ENCODE data around the gene AFF3.

GRCh38 chr2:100072503-100072902 lies 69.9 kb downstream of the AFF3 start:
- TF ChIP-seq, protein P1, sequence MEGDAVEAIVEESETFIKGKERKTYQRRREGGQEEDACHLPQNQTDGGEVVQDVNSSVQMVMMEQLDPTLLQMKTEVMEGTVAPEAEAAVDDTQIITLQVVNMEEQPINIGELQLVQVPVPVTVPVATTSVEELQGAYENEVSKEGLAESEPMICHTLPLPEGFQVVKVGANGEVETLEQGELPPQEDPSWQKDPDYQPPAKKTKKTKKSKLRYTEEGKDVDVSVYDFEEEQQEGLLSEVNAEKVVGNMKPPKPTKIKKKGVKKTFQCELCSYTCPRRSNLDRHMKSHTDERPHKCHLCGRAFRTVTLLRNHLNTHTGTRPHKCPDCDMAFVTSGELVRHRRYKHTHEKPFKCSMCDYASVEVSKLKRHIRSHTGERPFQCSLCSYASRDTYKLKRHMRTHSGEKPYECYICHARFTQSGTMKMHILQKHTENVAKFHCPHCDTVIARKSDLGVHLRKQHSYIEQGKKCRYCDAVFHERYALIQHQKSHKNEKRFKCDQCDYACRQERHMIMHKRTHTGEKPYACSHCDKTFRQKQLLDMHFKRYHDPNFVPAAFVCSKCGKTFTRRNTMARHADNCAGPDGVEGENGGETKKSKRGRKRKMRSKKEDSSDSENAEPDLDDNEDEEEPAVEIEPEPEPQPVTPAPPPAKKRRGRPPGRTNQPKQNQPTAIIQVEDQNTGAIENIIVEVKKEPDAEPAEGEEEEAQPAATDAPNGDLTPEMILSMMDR (IDR thresholded peaks at IDR 0.05 in 2 of 3, conservative IDR thresholded peaks at IDR 0.05 in 1 of 3; ENCODE audit: borderline replicate concordance in 1 of 3, insufficient read depth in 1 of 3, low read depth in 2 of 3, low read length in 2 of 3): no peak
- TF ChIP-seq POLR2AphosphoS5 (IDR thresholded peaks at IDR 0.05; ENCODE audit: low read depth, low read length) (no peak), EGR1 (IDR thresholded peaks at IDR 0.05; ENCODE audit: low read depth) (no peak), POLR2A (IDR thresholded peaks at IDR 0.05; ENCODE audit: borderline replicate concordance, extremely low read depth, insufficient read depth, insufficient read length) (no peak), CEBPB (IDR thresholded peaks at IDR 0.05; ENCODE audit: low read depth) (no peak), YY1 (IDR thresholded peaks at IDR 0.05; ENCODE audit: extremely low read depth, insufficient replicate concordance, low read depth, low read length) (no peak), JUND (IDR thresholded peaks at IDR 0.05) (no peak), ELF1 (IDR thresholded peaks at IDR 0.05; ENCODE audit: borderline replicate concordance, low read depth) (no peak), SRF (IDR thresholded peaks at IDR 0.05; ENCODE audit: low read depth) (no peak)
- TF ChIP-seq, protein P2, sequence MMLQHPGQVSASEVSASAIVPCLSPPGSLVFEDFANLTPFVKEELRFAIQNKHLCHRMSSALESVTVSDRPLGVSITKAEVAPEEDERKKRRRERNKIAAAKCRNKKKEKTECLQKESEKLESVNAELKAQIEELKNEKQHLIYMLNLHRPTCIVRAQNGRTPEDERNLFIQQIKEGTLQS (IDR thresholded peaks at IDR 0.05): no peak

All from HCT116 (cell line).